ENCODE data around the gene MMP23B. TPM values are rescaled to one million over a fixed set of nuclear protein-coding genes. Genes with fewer than 3 reads are reported as not detected.

The MMP23B gene
- total RNA-seq, 4 donors from 2014 or later = 0.67 to 7.8 (median 3.5) TPM

DNA sequence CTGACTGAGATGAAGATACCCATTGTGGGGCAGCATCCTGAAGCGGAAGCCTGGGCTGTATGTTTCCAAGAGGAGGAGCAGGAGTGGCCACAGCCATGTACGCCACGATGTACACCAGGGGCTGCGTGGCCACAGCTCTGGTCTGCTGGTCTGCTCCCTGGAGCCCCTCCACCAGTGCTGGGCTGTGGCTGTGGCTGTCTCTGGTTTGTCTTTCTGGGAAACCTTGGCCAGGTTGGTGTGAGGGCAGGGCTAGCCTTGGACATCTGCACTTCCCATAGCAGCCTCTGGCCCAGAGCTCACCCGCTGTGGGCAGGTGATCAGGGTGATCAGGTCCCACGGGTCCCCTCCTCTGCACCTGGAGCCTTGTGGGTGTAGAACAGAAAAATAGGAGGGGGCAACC, 14.0 kb upstream of the MMP23B start:
- Histone ChIP-seq H3K9me3 (no peaks in the 10 kb centered on the region), H3K27ac (no peak overlapping the region), H3K36me3 (peaks cover 0 to 10% of the 10 kb centered on the region in 2 donors), H3K4me3 (replicated peaks in 1 of 3) (no peak overlapping the region), H3K4me1 (peaks cover 24 to 26% of the 10 kb centered on the region in 2 donors), H3K27me3 (no peaks in the 10 kb centered on the region)
- no peak for TF ChIP-seq POLR2A (IDR thresholded peaks at IDR 0.05)
- TF ChIP-seq, protein P1, sequence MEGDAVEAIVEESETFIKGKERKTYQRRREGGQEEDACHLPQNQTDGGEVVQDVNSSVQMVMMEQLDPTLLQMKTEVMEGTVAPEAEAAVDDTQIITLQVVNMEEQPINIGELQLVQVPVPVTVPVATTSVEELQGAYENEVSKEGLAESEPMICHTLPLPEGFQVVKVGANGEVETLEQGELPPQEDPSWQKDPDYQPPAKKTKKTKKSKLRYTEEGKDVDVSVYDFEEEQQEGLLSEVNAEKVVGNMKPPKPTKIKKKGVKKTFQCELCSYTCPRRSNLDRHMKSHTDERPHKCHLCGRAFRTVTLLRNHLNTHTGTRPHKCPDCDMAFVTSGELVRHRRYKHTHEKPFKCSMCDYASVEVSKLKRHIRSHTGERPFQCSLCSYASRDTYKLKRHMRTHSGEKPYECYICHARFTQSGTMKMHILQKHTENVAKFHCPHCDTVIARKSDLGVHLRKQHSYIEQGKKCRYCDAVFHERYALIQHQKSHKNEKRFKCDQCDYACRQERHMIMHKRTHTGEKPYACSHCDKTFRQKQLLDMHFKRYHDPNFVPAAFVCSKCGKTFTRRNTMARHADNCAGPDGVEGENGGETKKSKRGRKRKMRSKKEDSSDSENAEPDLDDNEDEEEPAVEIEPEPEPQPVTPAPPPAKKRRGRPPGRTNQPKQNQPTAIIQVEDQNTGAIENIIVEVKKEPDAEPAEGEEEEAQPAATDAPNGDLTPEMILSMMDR (IDR thresholded peaks at IDR 0.05) = no peak
- 91 to 96% methylated on average over 5 to 6 of the region's 6 CpGs for WGBS, 2 donors
- intact Hi-C loops (cut with DNase I) = no loop called here
- no peak for DNase-seq

DNA sequence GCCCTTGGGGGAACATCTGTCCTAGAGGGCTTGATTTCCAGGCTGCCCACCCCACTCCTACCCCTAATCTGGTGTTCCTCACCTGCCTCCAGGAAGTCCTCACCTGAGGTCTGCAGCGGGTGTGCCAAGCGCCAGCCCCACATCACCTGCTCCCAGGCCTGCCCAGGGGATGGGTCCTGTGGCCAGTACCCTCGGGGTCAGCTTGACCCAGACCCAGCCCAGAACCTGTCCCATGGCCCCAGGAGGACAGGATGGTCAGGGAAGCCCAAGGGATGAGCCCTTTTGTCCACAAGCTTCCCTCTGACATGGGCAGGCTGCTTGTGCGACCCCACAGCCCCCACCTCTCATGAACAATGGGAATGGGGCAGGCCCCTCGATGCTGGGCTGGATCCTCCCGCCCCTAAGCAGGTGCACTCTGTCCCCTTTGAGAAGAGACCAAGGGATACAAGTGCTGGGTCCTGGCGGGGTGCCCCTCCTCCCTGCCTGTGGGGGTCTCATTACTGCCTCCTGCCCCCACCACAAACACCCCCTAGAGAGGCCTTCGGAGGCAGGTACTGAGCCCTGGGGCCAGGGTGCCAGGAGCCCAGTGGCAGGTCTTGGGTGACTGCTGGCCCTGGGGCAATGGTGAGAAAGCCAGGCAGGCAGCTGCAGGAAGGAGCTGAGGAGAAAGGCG, 13.4 kb upstream of the MMP23B start:
- Histone ChIP-seq H3K27me3 (no peaks in the 10 kb centered on the region), H3K4me1 (peaks cover 20% of the 10 kb centered on the region in 2 donors), H3K27ac (no peak overlapping the region), H3K4me3 (replicated peaks in 1 of 3) (no peak overlapping the region), H3K9me3 (no peaks in the 10 kb centered on the region), H3K36me3 (peaks cover 0 to 10% of the 10 kb centered on the region in 2 donors)
- no peak for TF ChIP-seq POLR2A (IDR thresholded peaks at IDR 0.05)
- TF ChIP-seq, protein P1 (IDR thresholded peaks at IDR 0.05) = no peak
- WGBS, 2 donors = 94 to 96% methylated on average over 4 to 5 of the region's 9 CpGs
- intact Hi-C loops (cut with DNase I) = no loop called here
- DNase-seq = no peak

DNA sequence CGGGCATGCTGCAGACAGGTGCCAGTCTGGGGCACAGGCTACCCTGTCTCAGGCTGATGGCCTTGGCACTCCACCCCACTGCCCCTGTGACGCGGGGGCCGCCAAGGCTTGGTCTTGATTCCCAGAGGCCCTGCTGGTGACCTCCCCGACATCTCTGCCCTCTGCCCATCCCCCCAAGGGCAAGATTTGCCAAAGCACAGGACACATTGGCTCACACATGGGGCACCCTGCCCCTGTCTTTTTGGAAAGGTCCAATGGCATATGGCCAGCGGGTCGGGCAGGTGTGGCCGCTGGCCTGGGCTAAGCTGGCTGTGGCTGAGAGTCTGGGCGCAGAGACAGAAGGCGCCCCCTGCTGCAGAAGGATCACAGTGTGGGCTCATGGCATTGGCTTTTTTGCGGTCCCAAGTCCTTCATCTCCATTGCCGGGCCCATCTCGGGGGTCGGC, 12.0 kb upstream of the MMP23B start:
- peaks cover 0 to 10% of the 10 kb centered on the region in 2 donors for H3K36me3 ChIP-seq
- no peak overlapping the region for H3K27ac ChIP-seq
- WGBS, 2 donors = 74 to 80% methylated on average over 6 to 13 of the region's 14 CpGs
- peaks cover 7 to 9% of the 10 kb centered on the region in 2 donors for H3K4me1 ChIP-seq
- no peaks in the 10 kb centered on the region for H3K9me3 ChIP-seq
- no peak for DNase-seq
- H3K4me3 ChIP-seq (replicated peaks in 1 of 3) = no peak overlapping the region
- intact Hi-C loops (cut with DNase I) = no loop called here
- TF ChIP-seq POLR2A (IDR thresholded peaks at IDR 0.05) = no peak
- TF ChIP-seq, protein P1 (IDR thresholded peaks at IDR 0.05) = no peak
- H3K27me3 ChIP-seq = no peaks in the 10 kb centered on the region

DNA sequence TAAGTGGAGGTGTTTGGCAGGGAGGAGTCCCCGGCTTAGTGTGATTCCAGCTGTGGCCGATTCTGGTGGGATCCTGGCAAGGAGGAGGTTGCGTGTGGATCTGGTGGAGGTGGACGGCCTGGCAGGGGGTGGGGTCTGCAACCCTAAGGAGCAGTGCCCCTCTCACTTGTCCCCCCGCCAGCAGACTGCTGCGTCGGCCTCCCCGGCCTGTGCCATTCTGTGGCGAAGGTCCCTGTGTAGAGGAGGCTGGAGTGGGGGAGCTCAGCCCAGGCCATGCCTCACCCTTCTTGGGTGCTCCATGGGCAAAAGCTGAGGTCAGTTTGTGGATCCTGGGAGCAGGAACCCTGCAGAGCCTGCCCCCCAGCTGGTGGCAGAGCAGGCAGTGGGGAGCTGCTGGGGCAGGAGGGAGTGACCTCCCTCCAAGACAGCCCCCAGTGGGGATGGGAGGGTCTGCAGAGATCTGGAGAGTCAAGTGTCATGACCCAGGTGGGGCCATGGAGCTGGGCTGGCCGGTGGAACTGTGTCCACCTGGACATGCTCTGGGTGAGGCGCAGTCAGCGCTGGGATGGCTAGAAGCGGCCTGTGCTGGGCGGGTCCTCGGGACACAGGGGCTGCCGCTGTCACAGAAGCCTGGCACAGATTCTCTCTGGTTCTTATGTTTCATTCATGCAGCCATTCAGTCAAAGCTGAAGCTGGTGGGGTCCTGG, 11.4 kb upstream of the MMP23B start:
- intact Hi-C loops (cut with DNase I) = no loop called here
- no peak for DNase-seq

More for the DNA sequence above, 11.4 kb upstream of the MMP23B start:
- Histone ChIP-seq H3K27me3 (no peaks in the 10 kb centered on the region), H3K4me1 (peaks cover 7 to 9% of the 10 kb centered on the region in 2 donors), H3K36me3 (peaks cover 0 to 10% of the 10 kb centered on the region in 2 donors), H3K27ac (no peak overlapping the region), H3K4me3 (replicated peaks in 1 of 3) (no peak overlapping the region), H3K9me3 (no peaks in the 10 kb centered on the region)
- TF ChIP-seq POLR2A (IDR thresholded peaks at IDR 0.05) = no peak
- TF ChIP-seq, protein P1 (IDR thresholded peaks at IDR 0.05) = no peak
- whole genome bisulfite sequencing, 2 donors = 90 to 93% methylated on average over 4 to 16 of the region's 16 CpGs
